ENCODE results near the gene RAD51B.

DNA sequence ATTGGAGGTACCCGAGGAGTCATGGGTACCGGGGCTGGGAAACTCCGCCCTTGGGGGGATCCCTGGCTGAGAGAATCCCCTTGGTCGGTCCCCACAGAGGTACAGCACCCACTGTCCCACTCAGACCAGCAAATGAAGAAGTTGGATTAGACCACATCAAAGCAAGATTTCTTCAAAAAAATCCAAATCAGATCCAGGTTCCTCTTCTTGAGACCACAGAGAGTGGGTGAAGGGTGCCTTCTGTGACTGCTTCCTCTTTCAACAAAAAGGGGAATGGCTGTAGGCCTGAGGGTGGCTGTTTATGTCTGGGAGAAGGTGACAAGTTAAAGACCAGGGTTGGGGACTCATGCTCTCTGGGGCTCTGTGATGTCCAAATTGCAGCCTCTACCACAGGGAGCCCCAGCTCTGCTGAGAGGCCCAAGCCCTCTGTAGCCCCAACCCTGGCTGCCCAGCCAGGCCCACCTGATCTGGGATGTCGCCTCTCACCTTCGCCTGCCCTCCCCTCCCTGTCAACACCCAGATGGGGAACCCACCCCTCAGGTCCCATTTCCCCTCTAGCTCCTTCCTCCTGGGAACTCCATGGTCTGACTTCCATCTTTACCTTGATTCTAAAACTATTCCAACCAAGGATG is 922.4 kb downstream of the RAD51B start:
- no peak for TF ChIP-seq POLR2A (IDR thresholded peaks at IDR 0.05)
- TF ChIP-seq, protein P1, sequence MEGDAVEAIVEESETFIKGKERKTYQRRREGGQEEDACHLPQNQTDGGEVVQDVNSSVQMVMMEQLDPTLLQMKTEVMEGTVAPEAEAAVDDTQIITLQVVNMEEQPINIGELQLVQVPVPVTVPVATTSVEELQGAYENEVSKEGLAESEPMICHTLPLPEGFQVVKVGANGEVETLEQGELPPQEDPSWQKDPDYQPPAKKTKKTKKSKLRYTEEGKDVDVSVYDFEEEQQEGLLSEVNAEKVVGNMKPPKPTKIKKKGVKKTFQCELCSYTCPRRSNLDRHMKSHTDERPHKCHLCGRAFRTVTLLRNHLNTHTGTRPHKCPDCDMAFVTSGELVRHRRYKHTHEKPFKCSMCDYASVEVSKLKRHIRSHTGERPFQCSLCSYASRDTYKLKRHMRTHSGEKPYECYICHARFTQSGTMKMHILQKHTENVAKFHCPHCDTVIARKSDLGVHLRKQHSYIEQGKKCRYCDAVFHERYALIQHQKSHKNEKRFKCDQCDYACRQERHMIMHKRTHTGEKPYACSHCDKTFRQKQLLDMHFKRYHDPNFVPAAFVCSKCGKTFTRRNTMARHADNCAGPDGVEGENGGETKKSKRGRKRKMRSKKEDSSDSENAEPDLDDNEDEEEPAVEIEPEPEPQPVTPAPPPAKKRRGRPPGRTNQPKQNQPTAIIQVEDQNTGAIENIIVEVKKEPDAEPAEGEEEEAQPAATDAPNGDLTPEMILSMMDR (IDR thresholded peaks at IDR 0.05): no peak
